Lower lobe of right lung (tissue), 2 donors: ENCODE measurements around the gene THRB. TPM values are rescaled to one million over a fixed set of nuclear protein-coding genes. Genes with fewer than 3 reads are reported as not detected.

Experiments
- ATAC-seq, 2 donors: fragments of 200-7000 bp; cut with Tn5 transposase; one replicate each; pipeline ENCODE4 v1.9.1; 2020 to 2022; ENCODE audit warnings: mild to moderate bottlenecking in 2 of 2, moderate library complexity in 2 of 2
- DNase-seq: peaks from one replicate; pipeline ENCODE4 v3.0.0-alpha.2; 2020
- H3K27ac ChIP-seq: fragments of 200-600 bp; one replicate; pipeline ENCODE4 v1.8.0; 2022
- H3K27me3 ChIP-seq: fragments of 200-600 bp; one replicate; pipeline ENCODE4 v1.8.0; 2022; ENCODE audit warnings: low read depth
- H3K36me3 ChIP-seq: fragments of 200-600 bp; one replicate; pipeline ENCODE4 v1.8.0; 2022; ENCODE audit warnings: mild to moderate bottlenecking
- H3K4me1 ChIP-seq: fragments of 200-600 bp; one replicate; pipeline ENCODE4 v1.8.0; 2022
- H3K4me3 ChIP-seq: fragments of 200-600 bp; one replicate; pipeline ENCODE4 v1.8.0; 2022; ENCODE audit warnings: mild to moderate bottlenecking
- H3K9me3 ChIP-seq: fragments of 200-600 bp; one replicate; pipeline ENCODE4 v1.8.0; 2022
- intact Hi-C: fragments of 100-400 bp; cut with DNase I; formaldehyde crosslinking; loops from one replicate; pipeline ENCODE4 v1.11.0; 2022
- microRNA-seq: library from miRNA; unstranded; fragments of <30 nt; microRNA quantifications from one replicate; pipeline ENCODE4 v1.2.0, GENCODE V29; 2020; ENCODE audit warnings: borderline number of aligned reads
- total RNA-seq: library from RNA; stranded (reverse); fragmentation: NEBNext Ultra II Directional; extraction: Animal tissue kit (Norgen Biotek cat#: 25700); gene quantifications from one replicate; pipeline ENCODE4 v1.2.1, GENCODE V29; 2021
- TF ChIP-seq, protein P1 (sequence below): fragments of 200-600 bp; IDR thresholded peaks from one replicate; pipeline ENCODE4 v1.8.0; 2022; ENCODE audit warnings: antibody characterized with exemption, mild to moderate bottlenecking
- donor health status: DM: no; HTN: yes; CAD: no; lungs with severe emphysema.

The THRB gene
- total RNA-seq, 1 donor from 2014 or later: 14.6 TPM

DNA sequence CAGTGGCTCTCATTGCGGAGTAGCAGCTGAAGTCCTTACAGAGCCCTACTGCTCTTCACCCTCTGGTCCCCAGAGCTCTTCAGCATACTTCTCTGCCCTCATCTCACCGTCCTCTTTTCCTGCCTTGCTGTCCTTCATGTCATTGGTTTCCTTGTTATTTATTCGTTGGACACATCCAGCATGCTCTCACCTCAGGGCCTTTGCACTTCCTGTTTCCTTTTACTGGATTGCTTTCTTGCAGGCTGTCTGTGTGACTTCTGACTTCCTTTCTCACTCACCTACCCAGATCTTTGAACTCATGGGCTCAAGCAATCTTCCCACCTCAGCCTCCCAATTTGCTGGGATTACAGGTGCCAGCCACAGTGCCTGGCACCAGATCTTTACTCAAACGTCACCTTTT, 422.5 kb downstream of the THRB start:
- Histone ChIP-seq H3K4me1 (no peaks in the 10 kb centered on the region), H3K27ac (no peak overlapping the region), H3K9me3 (no peaks in the 10 kb centered on the region), H3K4me3 (no peak overlapping the region), H3K36me3 (no peaks in the 10 kb centered on the region), H3K27me3 (no peaks in the 10 kb centered on the region)
- intact Hi-C loops: no loop called here
- no peak for ATAC-seq
- TF ChIP-seq, protein P1, sequence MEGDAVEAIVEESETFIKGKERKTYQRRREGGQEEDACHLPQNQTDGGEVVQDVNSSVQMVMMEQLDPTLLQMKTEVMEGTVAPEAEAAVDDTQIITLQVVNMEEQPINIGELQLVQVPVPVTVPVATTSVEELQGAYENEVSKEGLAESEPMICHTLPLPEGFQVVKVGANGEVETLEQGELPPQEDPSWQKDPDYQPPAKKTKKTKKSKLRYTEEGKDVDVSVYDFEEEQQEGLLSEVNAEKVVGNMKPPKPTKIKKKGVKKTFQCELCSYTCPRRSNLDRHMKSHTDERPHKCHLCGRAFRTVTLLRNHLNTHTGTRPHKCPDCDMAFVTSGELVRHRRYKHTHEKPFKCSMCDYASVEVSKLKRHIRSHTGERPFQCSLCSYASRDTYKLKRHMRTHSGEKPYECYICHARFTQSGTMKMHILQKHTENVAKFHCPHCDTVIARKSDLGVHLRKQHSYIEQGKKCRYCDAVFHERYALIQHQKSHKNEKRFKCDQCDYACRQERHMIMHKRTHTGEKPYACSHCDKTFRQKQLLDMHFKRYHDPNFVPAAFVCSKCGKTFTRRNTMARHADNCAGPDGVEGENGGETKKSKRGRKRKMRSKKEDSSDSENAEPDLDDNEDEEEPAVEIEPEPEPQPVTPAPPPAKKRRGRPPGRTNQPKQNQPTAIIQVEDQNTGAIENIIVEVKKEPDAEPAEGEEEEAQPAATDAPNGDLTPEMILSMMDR: no peak
- DNase-seq: no peak

GRCh38 chr3:24069045-24069444, 425.6 kb downstream of the THRB start:
- no peak for DNase-seq
- Histone ChIP-seq H3K27ac (no peak overlapping the region), H3K9me3 (no peaks in the 10 kb centered on the region), H3K27me3 (no peaks in the 10 kb centered on the region), H3K4me3 (no peak overlapping the region), H3K36me3 (no peaks in the 10 kb centered on the region), H3K4me1 (no peaks in the 10 kb centered on the region)
- peak in 1 of 2 donors; percentile 69 for ATAC-seq
- TF ChIP-seq, protein P1: peak; percentile 36
- intact Hi-C loops: no loop called here

DNA sequence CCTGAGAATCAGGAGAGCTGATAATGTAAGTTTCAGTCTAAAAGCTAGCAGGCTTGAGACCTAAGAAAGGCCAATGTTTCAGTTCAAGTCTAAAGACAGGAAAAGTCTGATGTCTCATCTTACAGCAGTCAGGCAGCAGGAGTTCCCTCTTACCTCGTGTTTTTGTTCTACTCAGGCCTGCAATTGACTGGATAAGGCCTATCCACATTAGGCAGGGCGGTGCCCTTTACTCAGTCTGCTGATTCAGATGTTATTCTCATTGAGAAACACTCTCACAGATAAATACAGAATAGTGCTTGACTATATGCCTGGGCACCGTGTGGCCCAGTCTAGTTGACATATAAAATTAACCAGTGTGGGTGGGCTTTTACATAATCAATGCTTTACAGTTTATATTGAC, 427.2 kb downstream of the THRB start:
- peaks cover 7% of the 10 kb centered on the region for H3K4me1 ChIP-seq
- no peaks in the 10 kb centered on the region for H3K27me3 ChIP-seq
- no peak overlapping the region for H3K4me3 ChIP-seq
- ATAC-seq: no peak
- DNase-seq: no peak
- H3K9me3 ChIP-seq: no peaks in the 10 kb centered on the region
- no peaks in the 10 kb centered on the region for H3K36me3 ChIP-seq
- intact Hi-C loops: no loop called here
- H3K27ac ChIP-seq: no peak overlapping the region
- TF ChIP-seq, protein P1: no peak

Small RNA genes within 50 kb of the gene (microRNA-seq; reads per million reads assigned to microRNA genes)
- not detected for gene MIR4792
